Measurements from ENCODE around the gene NLGN4X. TPM values are rescaled to one million over a fixed set of nuclear protein-coding genes. Genes with fewer than 3 reads are reported as not detected.

The NLGN4X gene
- total RNA-seq, 2 experiments from 2014 or later = not detected

DNA sequence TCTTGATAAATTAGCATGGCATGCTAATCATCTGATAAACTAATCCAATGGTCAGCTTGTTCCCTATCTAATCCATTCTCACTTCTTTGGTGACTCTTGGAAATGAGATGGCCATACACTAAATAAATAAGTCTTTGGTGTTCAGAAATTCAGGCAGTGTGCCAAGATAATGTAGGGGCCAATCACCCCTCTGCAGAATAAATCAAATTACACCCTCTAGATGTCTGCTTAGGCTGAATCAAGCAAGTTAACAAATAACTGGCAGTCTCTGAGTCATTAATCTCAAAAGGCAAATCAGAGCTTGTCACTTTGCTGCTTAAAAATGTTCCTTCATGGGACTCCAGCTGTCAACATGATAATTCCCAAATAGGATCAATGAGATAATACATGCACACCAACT is 97.4 kb downstream of the NLGN4X start:
- Mint-ChIP-seq H3K4me3 (no peak overlapping the region), H3K9me3 (no peaks in the 10 kb centered on the region)

DNA sequence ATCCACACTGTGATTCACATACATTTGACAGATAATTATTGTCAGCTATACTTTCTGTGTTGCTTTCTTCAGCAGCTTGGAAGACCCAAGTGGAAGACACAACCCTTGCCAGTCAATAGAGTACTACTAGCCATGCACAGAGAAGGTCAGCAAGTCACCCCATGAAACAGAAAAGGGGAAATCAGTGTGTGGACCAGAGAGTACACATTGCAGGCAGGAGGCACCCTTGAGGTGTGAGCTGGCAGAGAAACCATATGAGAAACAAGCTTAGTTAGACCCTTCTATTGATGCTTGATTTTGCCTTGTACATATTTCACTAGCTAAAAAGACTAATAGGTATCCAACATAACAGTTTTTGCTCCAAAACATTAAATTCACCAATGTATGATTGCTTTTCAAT is 99.5 kb downstream of the NLGN4X start:
- Mint-ChIP-seq H3K27me3 (no peaks in the 10 kb centered on the region), H3K36me3 (no peaks in the 10 kb centered on the region), H3K27ac (no peak overlapping the region), H3K4me1 (ENCODE audit: low read depth) (no peaks in the 10 kb centered on the region), H3K9me3 (no peaks in the 10 kb centered on the region), H3K4me3 (no peak overlapping the region)
- intact Hi-C loops (cut with micrococcal nuclease) = no loop called here
- no peak for DNase-seq
- POLR2A ChIA-PET = no interaction called here
- CTCF ChIA-PET = no interaction called here

More for the DNA sequence above, 97.4 kb downstream of the NLGN4X start:
- ChIA-PET CTCF (no interaction called here), POLR2A (no interaction called here)
- Mint-ChIP-seq H3K36me3 (no peaks in the 10 kb centered on the region), H3K27me3 (no peaks in the 10 kb centered on the region), H3K27ac (no peak overlapping the region), H3K4me1 (ENCODE audit: low read depth) (no peaks in the 10 kb centered on the region)
- DNase-seq = no peak
- intact Hi-C loops (cut with micrococcal nuclease) = no loop called here

DNA sequence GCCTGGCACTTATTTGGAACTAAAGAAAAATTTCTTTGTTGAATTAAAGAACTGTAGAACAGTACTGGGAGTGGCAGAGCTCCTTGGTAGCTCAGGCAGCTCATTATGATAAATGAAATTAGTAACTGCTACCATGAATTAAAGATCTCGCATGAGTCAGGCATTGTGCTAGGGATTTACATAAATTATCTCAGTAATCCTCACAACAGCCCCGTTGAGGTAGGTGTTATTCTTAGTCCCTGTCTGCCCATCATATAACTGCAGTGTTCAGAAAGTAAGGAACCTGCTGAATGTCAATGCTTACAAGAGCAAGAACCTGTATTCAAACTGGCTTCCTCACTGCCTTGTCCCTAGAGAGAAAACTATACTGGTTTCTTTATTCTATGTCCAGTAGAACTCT is 108.3 kb downstream of the NLGN4X start:
- Mint-ChIP-seq H3K9me3 (no peaks in the 10 kb centered on the region), H3K27me3 (no peaks in the 10 kb centered on the region), H3K27ac (no peak overlapping the region), H3K4me1 (ENCODE audit: low read depth) (no peaks in the 10 kb centered on the region), H3K4me3 (no peak overlapping the region), H3K36me3 (no peaks in the 10 kb centered on the region)
- ChIA-PET POLR2A (no interaction called here), CTCF (no interaction called here)
- intact Hi-C loops (cut with micrococcal nuclease) = no loop called here
- no peak for DNase-seq

DNA sequence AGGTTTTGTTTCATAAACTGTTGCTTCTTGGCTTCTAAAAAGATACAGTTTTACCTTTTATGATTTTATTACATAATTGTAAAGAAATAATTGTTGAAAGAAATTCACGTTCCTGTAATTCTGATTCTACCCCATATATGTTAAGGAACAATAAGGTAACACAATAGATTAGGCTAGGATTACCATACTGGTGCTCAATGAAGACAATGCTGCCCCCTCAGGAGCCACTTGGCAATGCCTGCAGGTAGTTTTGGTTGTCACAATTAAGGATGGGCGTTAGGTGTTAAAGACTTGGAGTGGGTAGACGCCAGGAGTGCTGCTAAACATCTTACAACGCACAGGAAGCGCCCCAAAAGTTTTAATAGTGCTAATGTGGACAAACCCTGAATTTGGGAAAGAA is 133.2 kb downstream of the NLGN4X start:
- Mint-ChIP-seq H3K27me3 (no peaks in the 10 kb centered on the region), H3K9me3 (peaks cover 3% of the 10 kb centered on the region), H3K36me3 (no peaks in the 10 kb centered on the region), H3K27ac (no peak overlapping the region), H3K4me3 (no peak overlapping the region), H3K4me1 (ENCODE audit: low read depth) (no peaks in the 10 kb centered on the region)
- no peak for DNase-seq
- ChIA-PET POLR2A (no interaction called here), CTCF (no interaction called here)
- intact Hi-C loops (cut with micrococcal nuclease) = no loop called here

DNA sequence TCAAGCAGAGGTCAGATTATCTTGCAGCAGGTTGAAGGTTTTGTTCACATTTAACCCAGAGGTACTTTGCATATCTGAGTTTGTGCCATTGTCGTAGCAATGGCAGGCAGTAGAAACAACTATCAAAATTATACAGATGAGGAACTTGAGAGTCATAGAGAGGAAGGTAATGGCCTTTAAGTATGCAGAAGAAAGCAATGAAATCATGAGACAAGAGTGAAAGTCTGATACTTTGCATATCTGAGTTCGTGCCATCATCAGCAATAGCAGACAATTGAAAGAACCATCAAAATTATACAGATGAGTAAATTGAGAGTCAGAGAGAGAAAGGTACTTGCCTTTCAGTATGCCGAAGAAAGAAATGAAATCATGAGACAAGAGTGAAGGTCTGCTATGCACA is 154.1 kb downstream of the NLGN4X start:
- Mint-ChIP-seq H3K36me3 (no peaks in the 10 kb centered on the region), H3K27ac (no peak overlapping the region), H3K4me3 (no peak overlapping the region), H3K4me1 (ENCODE audit: low read depth) (no peaks in the 10 kb centered on the region), H3K27me3 (no peaks in the 10 kb centered on the region), H3K9me3 (no peaks in the 10 kb centered on the region)
- intact Hi-C loops (cut with micrococcal nuclease) = no loop called here
- no peak for DNase-seq
- CTCF ChIA-PET = no interaction called here
- POLR2A ChIA-PET = no interaction called here

DNA sequence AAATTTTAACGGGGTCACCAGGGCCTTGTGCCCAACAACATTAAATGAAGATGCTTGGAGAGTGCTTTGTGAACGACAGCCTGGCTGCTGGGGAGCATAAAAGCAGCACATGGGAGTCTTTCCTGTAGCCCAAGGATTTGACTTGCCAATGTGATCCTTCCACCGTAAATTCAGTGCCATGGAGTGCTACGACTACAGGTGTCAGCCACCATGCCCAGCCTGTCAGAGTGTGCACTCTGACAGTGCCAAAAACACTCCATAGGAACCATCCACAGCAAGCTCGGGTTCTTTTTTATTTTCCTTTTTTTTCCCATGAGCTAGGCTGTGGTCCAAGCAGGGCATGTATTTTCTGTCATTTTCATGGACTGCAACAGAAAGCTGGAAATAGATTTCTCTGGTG is 156.9 kb downstream of the NLGN4X start:
- Mint-ChIP-seq H3K27me3 (no peaks in the 10 kb centered on the region), H3K4me3 (no peak overlapping the region), H3K36me3 (no peaks in the 10 kb centered on the region), H3K27ac (no peak overlapping the region), H3K4me1 (ENCODE audit: low read depth) (no peaks in the 10 kb centered on the region), H3K9me3 (no peaks in the 10 kb centered on the region)
- no peak for DNase-seq
- POLR2A ChIA-PET = no interaction called here
- intact Hi-C loops (cut with micrococcal nuclease) = no loop called here
- CTCF ChIA-PET = no interaction called here

DNA sequence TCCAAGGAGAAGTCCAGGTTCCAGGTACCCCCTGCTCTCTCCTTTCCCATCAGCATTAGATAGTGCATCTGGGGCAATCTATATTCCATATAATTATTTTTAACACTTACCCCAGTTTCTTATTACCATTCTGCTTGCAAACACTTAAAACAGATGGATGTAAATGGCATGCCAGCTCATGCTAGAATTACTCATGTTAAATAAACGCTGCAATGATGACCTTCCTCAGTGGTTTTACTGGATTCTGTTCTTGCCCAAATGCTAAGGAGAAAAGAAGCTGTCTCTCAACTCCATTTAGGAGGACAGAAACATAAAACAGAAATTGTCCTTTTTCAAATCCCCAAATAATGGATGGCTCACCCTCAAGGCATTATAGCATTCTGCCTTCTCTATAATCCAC is 161.1 kb downstream of the NLGN4X start:
- H3K27me3 Mint-ChIP-seq = no peaks in the 10 kb centered on the region
- DNase-seq = no peak
- no peaks in the 10 kb centered on the region for H3K4me1 Mint-ChIP-seq (ENCODE audit: low read depth)
- H3K9me3 Mint-ChIP-seq = no peaks in the 10 kb centered on the region
- no peak overlapping the region for H3K27ac Mint-ChIP-seq
- intact Hi-C loops (cut with micrococcal nuclease) = no loop called here
- H3K4me3 Mint-ChIP-seq = no peak overlapping the region
- ChIA-PET CTCF (no interaction called here), POLR2A (no interaction called here)
- no peaks in the 10 kb centered on the region for H3K36me3 Mint-ChIP-seq

DNA sequence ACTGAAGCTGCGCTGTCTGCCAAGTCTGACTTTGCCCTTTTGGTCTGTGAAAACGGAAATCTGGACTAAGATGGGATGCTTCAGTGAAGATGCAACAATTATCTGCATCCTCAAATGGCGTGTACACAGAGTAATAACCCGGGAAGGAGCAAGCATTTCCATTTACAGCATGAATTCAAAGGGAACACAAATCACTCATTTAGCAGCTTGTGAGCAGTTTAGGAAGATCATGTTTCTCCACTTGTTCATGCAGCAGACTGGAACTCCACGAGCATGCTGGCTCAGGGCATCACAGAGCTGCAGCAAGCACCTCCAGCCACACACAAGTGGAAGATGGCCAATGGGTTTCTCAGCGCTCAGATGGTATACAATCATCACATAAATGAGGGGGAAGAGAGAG is 175.5 kb downstream of the NLGN4X start:
- CTCF ChIA-PET = no interaction called here
- H3K9me3 Mint-ChIP-seq = no peaks in the 10 kb centered on the region
- DNase-seq = no peak
- H3K4me1 Mint-ChIP-seq (ENCODE audit: low read depth) = no peaks in the 10 kb centered on the region
- H3K36me3 Mint-ChIP-seq = no peaks in the 10 kb centered on the region
- no peak overlapping the region for H3K27ac Mint-ChIP-seq
- POLR2A ChIA-PET = no interaction called here
- no peak overlapping the region for H3K4me3 Mint-ChIP-seq
- intact Hi-C loops (cut with micrococcal nuclease) = no loop called here
- no peaks in the 10 kb centered on the region for H3K27me3 Mint-ChIP-seq

DNA sequence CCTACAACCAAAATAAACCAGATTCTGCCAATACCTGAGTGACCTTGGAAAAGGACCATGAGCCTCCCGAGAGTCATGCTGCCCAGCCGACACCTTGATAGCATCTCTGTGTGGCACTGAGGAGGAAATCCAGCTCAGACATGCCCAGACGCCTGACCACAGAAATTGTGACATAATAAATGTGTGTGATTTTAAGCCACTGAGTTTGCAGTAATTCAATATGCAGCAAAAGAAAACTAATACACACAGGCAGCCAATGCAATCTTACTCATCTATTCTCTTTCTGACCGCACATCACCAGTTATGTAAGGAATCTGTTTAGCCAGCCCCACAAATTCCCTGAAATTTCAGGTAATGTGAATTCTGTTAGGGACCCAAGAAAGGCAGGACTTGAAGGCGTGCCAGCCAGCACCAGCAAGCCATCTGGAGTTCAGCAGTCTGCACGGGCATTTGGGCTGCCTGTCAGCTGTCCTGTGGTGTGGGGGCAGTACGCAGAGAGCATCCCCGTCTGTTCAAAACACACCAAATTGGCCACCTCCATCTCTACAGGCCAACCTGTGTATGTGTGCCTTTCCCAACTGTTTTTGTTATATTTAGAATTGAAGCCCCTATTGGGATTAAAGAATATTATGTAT is 176.4 kb downstream of the NLGN4X start:
- POLR2A ChIA-PET = no interaction called here
- no peak for DNase-seq
- Mint-ChIP-seq H3K9me3 (no peaks in the 10 kb centered on the region), H3K27me3 (no peaks in the 10 kb centered on the region), H3K4me1 (ENCODE audit: low read depth) (no peaks in the 10 kb centered on the region), H3K36me3 (no peaks in the 10 kb centered on the region), H3K4me3 (no peak overlapping the region), H3K27ac (no peak overlapping the region)
- intact Hi-C loops (cut with micrococcal nuclease) = no loop called here
- CTCF ChIA-PET = no interaction called here

DNA sequence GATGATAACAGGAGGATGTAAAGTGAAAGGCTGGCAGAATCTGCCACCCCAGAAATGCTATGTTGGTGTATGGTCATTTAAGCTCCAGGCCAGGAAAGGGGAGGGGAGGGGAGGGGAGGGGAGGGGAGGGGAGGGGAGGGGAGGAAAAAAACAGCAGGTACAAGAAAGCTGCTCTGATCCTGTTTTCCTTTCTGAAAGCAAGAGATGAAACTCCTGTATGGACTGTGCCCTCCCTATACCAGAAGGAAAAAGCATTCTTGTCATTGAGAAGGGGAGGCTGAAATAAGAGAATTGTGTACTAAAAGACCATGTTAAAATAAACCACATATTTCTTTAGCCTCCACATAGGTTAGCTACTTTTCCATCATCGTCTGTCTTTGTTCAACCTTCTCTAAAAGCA is 179.5 kb downstream of the NLGN4X start:
- Mint-ChIP-seq H3K9me3 (no peaks in the 10 kb centered on the region), H3K36me3 (no peaks in the 10 kb centered on the region), H3K4me1 (ENCODE audit: low read depth) (no peaks in the 10 kb centered on the region), H3K4me3 (no peak overlapping the region), H3K27me3 (no peaks in the 10 kb centered on the region), H3K27ac (no peak overlapping the region)
- ChIA-PET POLR2A (no interaction called here), CTCF (no interaction called here)
- intact Hi-C loops (cut with micrococcal nuclease) = no loop called here
- no peak for DNase-seq

DNA sequence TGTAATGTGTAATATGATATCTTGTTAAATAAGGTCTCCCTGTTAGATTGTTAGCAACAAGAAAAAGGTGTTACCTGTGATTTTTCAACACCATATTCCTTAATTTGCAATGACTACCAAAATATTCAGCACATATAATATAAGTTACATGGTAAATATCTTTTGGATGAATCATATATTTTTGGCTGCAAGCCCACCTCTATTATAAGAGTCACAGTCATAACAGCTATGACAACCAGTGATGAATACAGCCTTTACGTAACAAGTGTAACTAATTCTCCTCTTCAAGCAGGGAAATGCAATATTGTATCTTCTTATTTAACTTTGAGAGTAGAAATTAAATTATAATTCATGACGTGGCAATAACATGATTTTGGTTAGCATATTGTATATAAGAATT is 187.0 kb downstream of the NLGN4X start:
- CTCF ChIA-PET = no interaction called here
- H3K4me1 Mint-ChIP-seq (ENCODE audit: low read depth) = no peaks in the 10 kb centered on the region
- peaks cover 2% of the 10 kb centered on the region for H3K9me3 Mint-ChIP-seq
- intact Hi-C loops (cut with micrococcal nuclease) = no loop called here
- H3K27me3 Mint-ChIP-seq = no peaks in the 10 kb centered on the region
- H3K36me3 Mint-ChIP-seq = no peaks in the 10 kb centered on the region
- POLR2A ChIA-PET = no interaction called here
- H3K27ac Mint-ChIP-seq = no peak overlapping the region
- DNase-seq = no peak
- no peak overlapping the region for H3K4me3 Mint-ChIP-seq

DNA sequence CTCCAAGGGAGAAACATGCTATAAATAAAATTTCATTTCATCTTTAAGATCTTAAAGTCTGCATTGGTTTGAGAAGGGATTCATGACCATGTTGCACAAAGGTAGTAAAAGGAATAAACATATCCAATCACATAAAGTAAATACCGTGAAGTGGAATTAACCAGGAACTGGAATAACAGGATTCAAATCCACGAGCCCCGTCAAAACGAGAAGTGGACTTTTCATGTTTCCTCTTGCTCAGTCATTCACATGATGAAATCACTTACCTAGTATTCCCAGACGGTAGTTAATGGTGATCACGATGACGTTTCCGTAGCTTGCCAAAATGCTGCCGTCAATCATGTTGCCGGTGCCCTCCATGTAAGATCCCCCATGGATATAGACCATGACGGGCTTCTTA is 199.7 kb downstream of the NLGN4X start:
- no peak for DNase-seq
- Mint-ChIP-seq H3K36me3 (no peaks in the 10 kb centered on the region), H3K4me1 (ENCODE audit: low read depth) (no peaks in the 10 kb centered on the region), H3K9me3 (no peaks in the 10 kb centered on the region), H3K27ac (no peak overlapping the region), H3K4me3 (no peak overlapping the region), H3K27me3 (no peaks in the 10 kb centered on the region)
- ChIA-PET CTCF (no interaction called here), POLR2A (no interaction called here)
- intact Hi-C loops (cut with micrococcal nuclease) = loop anchor here (10.0 kb wide), 1 partner anchor 1896 kb away; the partner anchor contains the start of gene PNPLA4

DNA sequence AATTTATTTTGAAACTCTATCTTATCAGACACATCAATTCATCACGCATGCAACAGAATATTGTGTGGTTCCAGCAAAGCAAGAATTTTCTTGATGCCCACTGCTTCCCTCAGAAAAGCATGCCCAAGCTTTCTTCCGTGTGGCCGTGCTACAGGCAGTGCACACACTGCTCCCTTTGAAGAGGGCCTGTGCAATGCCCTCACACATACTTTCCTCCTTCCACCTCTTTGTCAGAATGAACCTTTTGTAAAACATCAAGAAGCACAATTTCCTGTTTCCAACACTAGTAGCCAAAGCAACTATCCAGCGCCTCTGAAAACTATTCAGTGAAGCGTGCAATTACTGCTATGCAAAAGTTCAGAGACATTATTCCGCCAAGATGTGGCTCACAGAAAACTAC is 201.7 kb downstream of the NLGN4X start:
- ChIA-PET CTCF (no interaction called here), POLR2A (no interaction called here)
- intact Hi-C loops (cut with micrococcal nuclease) = loop anchor here (10.0 kb wide), 1 partner anchor 1898 kb away; the partner anchor contains the start of gene PNPLA4
- DNase-seq = no peak
- Mint-ChIP-seq H3K27me3 (no peaks in the 10 kb centered on the region), H3K36me3 (no peaks in the 10 kb centered on the region), H3K4me1 (ENCODE audit: low read depth) (no peaks in the 10 kb centered on the region), H3K9me3 (no peaks in the 10 kb centered on the region), H3K4me3 (no peak overlapping the region), H3K27ac (no peak overlapping the region)
